ENCODE data around the gene PTPRT.

Gene PTPRT

GRCh38 chr20:42576167-42576566 lies 613.5 kb downstream of the PTPRT start:
- TF ChIP-seq ZNF274 (IDR thresholded peaks at IDR 0.05; ENCODE audit: low read depth, low read length) = no peak

GRCh38 chr20:42572320-42573016 lies 617.2 kb downstream of the PTPRT start:
- TF ChIP-seq ZNF274 (IDR thresholded peaks at IDR 0.05; ENCODE audit: low read depth, low read length) = no peak
- H3K4me3 ChIP-seq (ENCODE audit: low read length) = no peak overlapping the region

More at GRCh38 chr20:42576167-42576566, 613.5 kb downstream of the PTPRT start:
- no peak overlapping the region for H3K4me3 ChIP-seq (ENCODE audit: low read length)

- H3K4me3 ChIP-seq (ENCODE audit: low read length) = no peak overlapping the region
- TF ChIP-seq ZNF274 (IDR thresholded peaks at IDR 0.05; ENCODE audit: low read depth, low read length) = no peak
These were observed 622.3 kb downstream of the PTPRT start for GRCh38 chr20:42567409-42567808.

DNA sequence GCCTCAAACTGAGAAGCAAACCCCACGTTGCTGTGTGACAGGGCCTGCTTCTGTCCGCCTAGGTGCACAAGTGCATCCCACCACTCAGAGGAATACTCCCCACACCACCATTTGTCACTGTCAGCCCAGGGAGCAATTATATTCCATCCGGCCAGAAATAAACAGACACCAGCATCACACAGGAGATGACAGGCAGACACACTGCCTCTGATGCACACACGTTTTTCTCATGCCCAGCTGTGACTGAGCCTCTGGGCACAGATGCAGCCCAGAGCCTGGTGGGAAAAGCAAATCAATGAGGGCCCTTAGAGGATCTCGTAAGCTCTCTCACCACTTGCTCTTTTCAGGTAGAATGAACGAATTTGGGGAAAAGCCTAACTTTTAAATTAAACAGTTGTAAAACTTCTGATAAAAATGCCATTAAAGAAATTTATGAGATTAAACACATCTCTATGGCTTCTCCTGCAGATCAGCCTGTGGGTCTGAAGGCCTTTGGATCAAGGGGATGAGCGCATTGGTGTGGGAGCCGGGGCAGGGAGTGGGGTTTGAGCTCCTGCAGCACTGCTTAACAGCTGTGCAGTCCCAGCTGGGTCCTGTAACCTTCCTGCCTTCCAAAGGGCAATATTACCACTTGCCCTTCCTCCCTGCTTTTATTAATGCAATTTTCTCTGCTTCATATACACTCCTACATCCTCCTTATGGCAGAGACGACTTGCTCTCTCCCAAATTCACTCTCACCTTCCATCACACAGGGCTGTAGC lies 624.3 kb downstream of the PTPRT start:
- no peak for TF ChIP-seq ZNF274 (IDR thresholded peaks at IDR 0.05; ENCODE audit: low read depth, low read length)
- H3K4me3 ChIP-seq (ENCODE audit: low read length) = no peak overlapping the region

DNA sequence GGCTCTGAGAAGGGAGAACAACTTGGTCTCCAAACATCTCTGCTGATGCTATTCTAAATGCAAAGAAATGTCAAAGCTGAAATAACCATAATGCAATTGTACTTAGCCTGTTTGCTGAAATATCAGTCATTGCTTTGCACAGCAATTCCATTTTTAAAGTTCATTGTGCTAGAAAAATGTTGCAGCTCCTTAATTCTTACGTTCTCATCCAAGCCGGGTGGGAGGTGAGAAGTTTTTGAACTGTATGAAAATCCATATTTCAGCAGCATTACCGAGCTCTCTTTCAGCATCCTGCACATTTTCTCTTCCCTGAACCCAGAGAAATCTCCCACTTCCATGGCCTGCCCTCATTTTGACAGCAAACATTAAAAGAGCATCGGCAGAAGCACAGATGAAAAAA lies 630.0 kb downstream of the PTPRT start:
- no peak for TF ChIP-seq ZNF274 (IDR thresholded peaks at IDR 0.05; ENCODE audit: low read depth, low read length)
- no peak overlapping the region for H3K4me3 ChIP-seq (ENCODE audit: low read length)

GRCh38 chr20:42556575-42556974 lies 633.1 kb downstream of the PTPRT start:
- no peak overlapping the region for H3K4me3 ChIP-seq (ENCODE audit: low read length)
- no peak for TF ChIP-seq ZNF274 (IDR thresholded peaks at IDR 0.05; ENCODE audit: low read depth, low read length)

- TF ChIP-seq ZNF274 (IDR thresholded peaks at IDR 0.05; ENCODE audit: low read depth, low read length) = no peak
- no peak overlapping the region for H3K4me3 ChIP-seq (ENCODE audit: low read length)
These were observed 636.3 kb downstream of the PTPRT start for GRCh38 chr20:42553374-42553773.

DNA sequence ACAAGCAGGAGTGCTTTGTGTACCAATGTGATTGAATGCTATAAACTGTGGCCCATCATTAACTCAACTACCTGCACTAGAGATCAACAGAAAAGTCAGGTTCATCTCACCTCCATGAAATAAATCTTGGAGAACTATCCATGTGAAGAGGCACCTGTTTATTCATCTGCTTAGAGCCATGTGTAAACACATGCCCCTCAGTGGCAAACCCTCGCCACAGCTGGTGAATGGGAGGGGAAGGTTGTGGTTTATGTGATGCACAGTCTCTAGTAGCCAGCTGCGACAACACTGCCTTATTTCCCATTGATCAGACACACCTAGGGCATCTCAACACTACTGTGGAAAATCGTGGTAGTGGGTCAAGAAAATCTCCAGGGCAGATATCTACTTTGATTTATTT lies 640.2 kb downstream of the PTPRT start:
- no peak for TF ChIP-seq ZNF274 (IDR thresholded peaks at IDR 0.05; ENCODE audit: low read depth, low read length)
- no peak overlapping the region for H3K4me3 ChIP-seq (ENCODE audit: low read length)

DNA sequence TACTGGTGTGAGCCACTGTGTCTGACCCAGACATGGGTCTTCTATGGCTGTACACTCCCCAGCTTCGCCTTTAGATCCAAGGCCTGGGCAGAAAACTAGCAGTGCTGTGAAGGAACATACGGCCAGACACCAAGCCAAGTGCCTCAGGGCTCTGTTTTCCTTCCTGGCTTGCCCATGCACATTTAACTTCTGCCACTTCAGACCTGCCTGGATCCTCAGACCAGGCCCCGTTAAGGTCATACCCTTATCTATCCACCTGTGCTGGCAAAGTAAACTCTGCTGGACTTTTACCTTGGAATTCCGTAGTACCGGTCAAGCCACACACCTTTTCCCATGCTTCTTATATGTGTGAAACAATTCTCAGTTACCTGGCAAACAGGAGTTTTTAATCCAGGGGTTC lies 644.8 kb downstream of the PTPRT start:
- no peak overlapping the region for H3K4me3 ChIP-seq (ENCODE audit: low read length)
- no peak for TF ChIP-seq ZNF274 (IDR thresholded peaks at IDR 0.05; ENCODE audit: low read depth, low read length)

DNA sequence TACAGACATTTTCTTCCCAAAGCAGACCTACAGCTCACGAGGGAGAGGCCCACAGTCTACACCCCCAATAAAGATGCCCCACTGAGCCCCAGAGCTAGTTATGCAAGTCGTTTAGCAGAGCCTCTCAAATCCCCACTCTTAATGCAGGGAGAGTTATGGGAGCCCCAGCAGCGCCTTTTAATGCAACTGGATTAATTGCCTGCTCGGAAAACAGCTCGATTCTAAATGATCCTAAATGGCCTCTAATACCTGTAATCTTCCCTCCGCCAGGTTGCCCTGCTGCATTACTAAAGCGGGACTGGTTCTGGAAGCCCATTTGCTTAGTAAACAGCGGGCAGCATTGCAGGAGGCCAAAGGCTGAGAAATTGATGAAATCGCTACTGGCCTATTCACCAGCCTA lies 656.9 kb downstream of the PTPRT start:
- H3K4me3 ChIP-seq (ENCODE audit: low read length) = no peak overlapping the region
- no peak for TF ChIP-seq ZNF274 (IDR thresholded peaks at IDR 0.05; ENCODE audit: low read depth, low read length)

GRCh38 chr20:42531508-42531961 lies 658.2 kb downstream of the PTPRT start:
- TF ChIP-seq ZNF274 (IDR thresholded peaks at IDR 0.05; ENCODE audit: low read depth, low read length) = no peak
- no peak overlapping the region for H3K4me3 ChIP-seq (ENCODE audit: low read length)

DNA sequence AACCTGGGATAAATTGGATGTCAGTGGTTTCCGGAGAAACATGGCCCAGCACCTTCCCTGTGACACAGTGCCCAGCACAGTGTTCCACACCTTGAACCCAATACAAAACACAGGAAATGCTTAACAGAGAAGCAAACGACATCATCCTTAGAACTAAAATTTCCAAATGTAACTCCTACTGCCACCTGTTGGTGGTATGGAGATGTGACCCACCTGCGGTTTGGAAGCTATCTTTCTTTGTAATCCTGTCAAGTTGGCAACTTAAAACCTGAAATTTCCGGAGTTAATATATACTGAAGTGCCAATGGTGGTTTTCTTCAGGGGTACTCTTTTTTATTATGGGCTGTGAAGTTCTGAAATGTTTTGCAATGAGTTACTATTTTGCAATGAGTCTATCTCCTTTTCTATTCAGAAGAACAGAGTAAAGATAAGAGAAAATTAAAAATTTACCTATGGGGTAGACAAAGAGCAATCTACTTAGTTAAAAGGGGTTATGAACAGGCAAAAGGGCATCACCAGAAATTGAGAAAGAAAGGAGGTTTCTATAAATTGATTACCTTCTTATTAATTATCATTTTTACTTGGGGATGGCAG lies 658.8 kb downstream of the PTPRT start:
- TF ChIP-seq ZNF274 (IDR thresholded peaks at IDR 0.05; ENCODE audit: low read depth, low read length) = no peak
- no peak overlapping the region for H3K4me3 ChIP-seq (ENCODE audit: low read length)

- TF ChIP-seq ZNF274 (IDR thresholded peaks at IDR 0.05; ENCODE audit: low read depth, low read length) = no peak
- H3K4me3 ChIP-seq (ENCODE audit: low read length) = no peak overlapping the region
These were observed 659.5 kb downstream of the PTPRT start for GRCh38 chr20:42530191-42530590.

- TF ChIP-seq ZNF274 (IDR thresholded peaks at IDR 0.05; ENCODE audit: low read depth, low read length) = no peak
- no peak overlapping the region for H3K4me3 ChIP-seq (ENCODE audit: low read length)
These were observed 665.6 kb downstream of the PTPRT start for GRCh38 chr20:42524058-42524457.

GRCh38 chr20:42516692-42517091 lies 673.0 kb downstream of the PTPRT start:
- no peak overlapping the region for H3K4me3 ChIP-seq (ENCODE audit: low read length)
- TF ChIP-seq ZNF274 (IDR thresholded peaks at IDR 0.05; ENCODE audit: low read depth, low read length) = no peak
